ENCODE measurements around the gene DNMT3B.

The DNMT3B gene

GRCh38 chr20:32845786-32846185 lies 83.6 kb downstream of the DNMT3B start:
- DNase-seq (ENCODE audit: extremely low spot score, insufficient read length, low read depth) (no peak), FAIRE-seq (no peak)

GRCh38 chr20:32846852-32847251 lies 84.7 kb downstream of the DNMT3B start:
- DNase-seq (ENCODE audit: extremely low spot score, insufficient read length, low read depth) = no peak
- FAIRE-seq = no peak

GRCh38 chr20:32847964-32848363 lies 85.8 kb downstream of the DNMT3B start:
- FAIRE-seq (no peak), DNase-seq (ENCODE audit: extremely low spot score, insufficient read length, low read depth) (no peak)

- DNase-seq (ENCODE audit: extremely low spot score, insufficient read length, low read depth) (no peak), FAIRE-seq (no peak)
Measured at GRCh38 chr20:32848846-32849245, 86.7 kb downstream of the DNMT3B start.

- DNase-seq (ENCODE audit: extremely low spot score, insufficient read length, low read depth) (no peak), FAIRE-seq (no peak)
Measured at GRCh38 chr20:32849577-32849976, 87.4 kb downstream of the DNMT3B start.

- FAIRE-seq (no peak), DNase-seq (ENCODE audit: extremely low spot score, insufficient read length, low read depth) (no peak)
Measured at GRCh38 chr20:32855387-32855786, 93.2 kb downstream of the DNMT3B start.

GRCh38 chr20:32858189-32858588 lies 96.0 kb downstream of the DNMT3B start:
- DNase-seq (ENCODE audit: extremely low spot score, insufficient read length, low read depth) (no peak), FAIRE-seq (no peak)
